Trophoblast cell (in vitro differentiated cells and primary cell): ENCODE results near the gene STX3.

ENCODE experiments used
- DNase-seq, 2 donors: peaks; one replicate each; pipeline ENCODE4 v3.0.0-alpha.2; 2016
- H2AFZ ChIP-seq: 2 replicates; pipeline ENCODE4 v1.6.1; 2013; ENCODE audit warnings: low read length, moderate library complexity, mild to moderate bottlenecking; ENCODE audit not compliant: insufficient read depth, poor library complexity
- H2AK5ac ChIP-seq: 2 replicates; pipeline ENCODE4 v1.6.1; 2013; ENCODE audit warnings: mild to moderate bottlenecking, low read length
- H2BK120ac ChIP-seq: 2 replicates; pipeline ENCODE4 v1.6.1; 2013; ENCODE audit warnings: low read length, mild to moderate bottlenecking, moderate library complexity; ENCODE audit not compliant: insufficient read depth, poor library complexity
- H2BK12ac ChIP-seq: 2 replicates; pipeline ENCODE4 v1.6.1; 2013; ENCODE audit warnings: mild to moderate bottlenecking, low read length, moderate library complexity
- H2BK5ac ChIP-seq: 2 replicates; pipeline ENCODE4 v1.6.1; 2013; ENCODE audit warnings: low read length, low read depth, moderate library complexity, mild to moderate bottlenecking; ENCODE audit not compliant: poor library complexity
- H3K14ac ChIP-seq: 2 replicates; pipeline ENCODE4 v1.6.1; 2013; ENCODE audit warnings: mild to moderate bottlenecking, low read length
- H3K18ac ChIP-seq: 2 replicates; pipeline ENCODE4 v1.6.1; 2013; ENCODE audit warnings: mild to moderate bottlenecking, low read length
- H3K23ac ChIP-seq: 2 replicates; pipeline ENCODE4 v1.6.1; 2013; ENCODE audit warnings: low read length
- H3K27ac ChIP-seq: 2 replicates; pipeline ENCODE4 v1.5.1; 2013; ENCODE audit warnings: low read depth, mild to moderate bottlenecking, inconsistent platforms, low read length, moderate library complexity
- H3K27me3 ChIP-seq: 2 replicates; pipeline ENCODE4 v1.6.1; 2013; ENCODE audit warnings: inconsistent platforms, mild to moderate bottlenecking, low read length, moderate library complexity; ENCODE audit not compliant: insufficient read depth
- H3K36me3 ChIP-seq, 2 experiments: 1 replicate in 1 of 2; 2 replicates in 1 of 2; pipeline ENCODE4 v1.6.1; 2013; ENCODE audit warnings: low read length in 2 of 2, mild to moderate bottlenecking in 2 of 2, moderate library complexity in 1 of 2; ENCODE audit not compliant: insufficient read depth in 2 of 2, control insufficient read depth in 1 of 2
- H3K4ac ChIP-seq: 2 replicates; pipeline ENCODE4 v1.6.1; 2013; ENCODE audit warnings: low read depth, mild to moderate bottlenecking, low read length, moderate library complexity
- H3K4me1 ChIP-seq, 2 experiments: 1 replicate in 1 of 2; 2 replicates in 1 of 2; pipeline ENCODE4 v1.6.1; 2013; ENCODE audit warnings: low read length in 2 of 2, mild to moderate bottlenecking in 2 of 2, moderate library complexity in 1 of 2; ENCODE audit not compliant: insufficient read depth in 2 of 2, control insufficient read depth in 1 of 2
- H3K4me2 ChIP-seq: 2 replicates; pipeline ENCODE4 v1.6.1; 2013; ENCODE audit warnings: inconsistent platforms, mild to moderate bottlenecking, low read length, moderate library complexity
- H3K4me3 ChIP-seq: 2 replicates; pipeline ENCODE4 v1.5.1; 2013; ENCODE audit warnings: mild to moderate bottlenecking, low read depth, low read length, inconsistent platforms
- H3K79me1 ChIP-seq: one replicate; pipeline ENCODE4 v1.6.1; 2013; ENCODE audit warnings: low read length
- H3K79me2 ChIP-seq: 2 replicates; pipeline ENCODE4 v1.6.1; 2013; ENCODE audit warnings: low read length, mild to moderate bottlenecking; ENCODE audit not compliant: control insufficient read depth, insufficient read depth, poor library complexity
- H3K9ac ChIP-seq: 2 replicates; pipeline ENCODE4 v1.6.1; 2013; ENCODE audit warnings: mild to moderate bottlenecking, low read length
- H3K9me3 ChIP-seq: 2 replicates; pipeline ENCODE4 v1.6.1; 2013; ENCODE audit warnings: low read depth, mild to moderate bottlenecking, control low read depth, inconsistent platforms, low read length; ENCODE audit not compliant: insufficient read depth
- H4K12ac ChIP-seq: 2 replicates; pipeline ENCODE4 v1.6.1; 2013; ENCODE audit warnings: low read depth, mild to moderate bottlenecking, low read length, moderate library complexity
- H4K8ac ChIP-seq: 2 replicates; pipeline ENCODE4 v1.6.1; 2013; ENCODE audit warnings: low read depth, mild to moderate bottlenecking, low read length, moderate library complexity
- H4K91ac ChIP-seq: one replicate; pipeline ENCODE4 v1.6.1; 2013; ENCODE audit warnings: low read depth, mild to moderate bottlenecking, low read length, moderate library complexity
- WGBS: extraction: QIAGEN DNeasy Blood & Tissue Kit; methylation state at CpG from one replicate; pipeline ENCODE4 v1.1.7; 2013; ENCODE audit warnings: missing lambda C conversion rate; ENCODE audit not compliant: insufficient read length, insufficient coverage; ENCODE audit errors: extremely low coverage; 5-methylcytosine and 5-hydroxymethylcytosine counted together

STX3 gene

GRCh38 chr11:59729834-59730233 lies 25.3 kb upstream of the STX3 start:
- Histone ChIP-seq H3K4ac (no peak overlapping the region), H3K79me1 (no peaks in the 10 kb centered on the region), H3K36me3 (peaks cover 0 to 1% of the 10 kb centered on the region in 2 experiments), H2AFZ (no peak overlapping the region), H2BK5ac (no peak overlapping the region), H3K27me3 (no peaks in the 10 kb centered on the region), H3K27ac (no peak overlapping the region), H4K12ac (no peak overlapping the region), H3K9me3 (no peaks in the 10 kb centered on the region), H3K14ac (no peak overlapping the region), H3K4me2 (no peak overlapping the region), H2AK5ac (no peak overlapping the region), H3K18ac (no peak overlapping the region), H2BK12ac (no peak overlapping the region), H3K9ac (no peak overlapping the region), H4K8ac (no peak overlapping the region), H4K91ac (no peak overlapping the region), H2BK120ac (no peak overlapping the region), H3K4me1 (no peaks in the 10 kb centered on the region), H3K79me2 (no peaks in the 10 kb centered on the region), H3K23ac (no peak overlapping the region), H3K4me3 (no peak overlapping the region)
- no peak for DNase-seq
- no CpG with 5 or more reads among the region's 5 CpGs for WGBS

GRCh38 chr11:59730896-59731565 lies 24.1 kb upstream of the STX3 start:
- H3K9ac ChIP-seq = no peak overlapping the region
- H4K12ac ChIP-seq = no peak overlapping the region

GRCh38 chr11:59746111-59746510 lies 9.1 kb upstream of the STX3 start:
- H3K9ac ChIP-seq = no peak overlapping the region
- no peak overlapping the region for H2BK120ac ChIP-seq
- H3K27me3 ChIP-seq = no peaks in the 10 kb centered on the region
- no peak overlapping the region for H3K4me3 ChIP-seq
- no peak overlapping the region for H3K14ac ChIP-seq
- H2BK12ac ChIP-seq = no peak overlapping the region
- no peaks in the 10 kb centered on the region for H3K36me3 ChIP-seq
- no peaks in the 10 kb centered on the region for H3K9me3 ChIP-seq
- H2BK5ac ChIP-seq = no peak overlapping the region
- H3K4me1 ChIP-seq = no peaks in the 10 kb centered on the region
- H3K18ac ChIP-seq = no peak overlapping the region
- H3K79me1 ChIP-seq = no peaks in the 10 kb centered on the region
- H3K27ac ChIP-seq = no peak overlapping the region
- H3K4me2 ChIP-seq = no peak overlapping the region
- H4K12ac ChIP-seq = no peak overlapping the region
- no peak overlapping the region for H2AK5ac ChIP-seq
- no peak overlapping the region for H2AFZ ChIP-seq
- H4K8ac ChIP-seq = no peak overlapping the region
- no CpG with 5 or more reads among the region's 2 CpGs for WGBS
- H4K91ac ChIP-seq = no peak overlapping the region
- no peak overlapping the region for H3K23ac ChIP-seq
- DNase-seq = no peak
- no peaks in the 10 kb centered on the region for H3K79me2 ChIP-seq
- no peak overlapping the region for H3K4ac ChIP-seq

More at GRCh38 chr11:59730896-59731565, 24.1 kb upstream of the STX3 start:
- Histone ChIP-seq H4K8ac (no peak overlapping the region), H2BK5ac (no peak overlapping the region), H2BK120ac (no peak overlapping the region), H3K79me2 (no peaks in the 10 kb centered on the region), H3K4me2 (no peak overlapping the region), H3K18ac (no peak overlapping the region), H3K79me1 (no peaks in the 10 kb centered on the region), H2AFZ (no peak overlapping the region), H2BK12ac (no peak overlapping the region), H3K4ac (no peak overlapping the region), H3K4me3 (no peak overlapping the region), H3K36me3 (peaks cover 0 to 1% of the 10 kb centered on the region in 2 experiments), H2AK5ac (no peak overlapping the region), H4K91ac (no peak overlapping the region), H3K27me3 (no peaks in the 10 kb centered on the region), H3K14ac (no peak overlapping the region), H3K9me3 (no peaks in the 10 kb centered on the region), H3K4me1 (no peaks in the 10 kb centered on the region), H3K23ac (no peak overlapping the region), H3K27ac (no peak overlapping the region)
- WGBS = no CpG with 5 or more reads among the region's 2 CpGs
- no peak for DNase-seq

GRCh38 chr11:59753650-59754493 lies 1.3 kb upstream of the STX3 start:
- Histone ChIP-seq H3K79me1 (peaks cover 11% of the 10 kb centered on the region), H4K91ac (peak overlapping the region; percentile 4), H2BK5ac (no peak overlapping the region), H3K4me1 (peaks cover 6 to 23% of the 10 kb centered on the region in 2 experiments), H3K4me2 (peak overlapping the region; percentile 89), H3K27ac (no peak overlapping the region), H3K18ac (no peak overlapping the region), H3K9me3 (no peaks in the 10 kb centered on the region), H4K12ac (no peak overlapping the region), H3K4ac (no peak overlapping the region), H2AFZ (no peak overlapping the region), H2BK120ac (no peak overlapping the region), H4K8ac (no peak overlapping the region), H3K79me2 (peaks cover 21% of the 10 kb centered on the region), H2AK5ac (no peak overlapping the region), H3K23ac (no peak overlapping the region), H3K9ac (no peak overlapping the region), H3K27me3 (no peaks in the 10 kb centered on the region), H3K4me3 (peak overlapping the region; percentile 84), H2BK12ac (no peak overlapping the region), H3K36me3 (peaks cover 2 to 3% of the 10 kb centered on the region in 2 experiments), H3K14ac (no peak overlapping the region)
- peak; percentile 75 to 89 for DNase-seq
- no CpG with 5 or more reads among the region's 47 CpGs for WGBS
